Breast epithelium (tissue), 4 donors: ENCODE measurements around the gene KRT222. TPM values are rescaled to one million over a fixed set of nuclear protein-coding genes. Genes with fewer than 3 reads are reported as not detected.

ENCODE experiments used
- DNase-seq, 2 donors: peaks; one replicate each; pipeline ENCODE4 v3.0.0-alpha.2; 2019; ENCODE audit warnings: low spot score in 2 of 2
- H3K27ac ChIP-seq, 2 donors: fragments of 200-600 bp; sonication (generic) in 1 of 2; one replicate each; pipeline ENCODE4 v1.5.1; 2016 to 2019; ENCODE audit warnings: mild to moderate bottlenecking in 1 of 2
- H3K27me3 ChIP-seq, 2 donors: fragments of 200-600 bp; sonication (generic) in 1 of 2; one replicate each; pipeline versions ENCODE4 v1.5.1 to v1.6.0; 2017 to 2019; ENCODE audit warnings: control low read depth in 1 of 2, mild to moderate bottlenecking in 1 of 2
- H3K36me3 ChIP-seq: fragments of 200-600 bp; one replicate; pipeline ENCODE4 v1.5.1; 2019
- H3K4me1 ChIP-seq, 2 donors: fragments of 200-600 bp; sonication (generic); one replicate each; pipeline ENCODE4 v1.5.1; 2016 to 2019; ENCODE audit warnings: control low read depth in 1 of 2
- H3K4me3 ChIP-seq, 3 donors: fragments of 200-600 bp; sonication (generic); 1 replicate in 2 of 3; 2 replicates in 1 of 3; pipeline ENCODE4 v1.5.1; 2016 to 2019; ENCODE audit warnings: mild to moderate bottlenecking in 3 of 3, moderate library complexity in 2 of 3
- H3K9me3 ChIP-seq, 2 donors: fragments of 200-600 bp; sonication (generic) in 1 of 2; one replicate each; pipeline ENCODE4 v1.5.1; 2016 to 2019; ENCODE audit warnings: control low read depth in 1 of 2
- POLR2A ChIP-seq: fragments of 450-650 bp; IDR thresholded peaks from one replicate; pipeline ENCODE4 v1.6.1; 2016; ENCODE audit warnings: antibody characterized with exemption, mild to moderate bottlenecking, moderate library complexity
- POLR2AphosphoS5 ChIP-seq, 3 donors: sonication (generic); formaldehyde crosslinking; IDR thresholded peaks; one replicate each; pipeline ENCODE4 v1.6.1; 2017; ENCODE audit warnings: antibody characterized with exemption in 3 of 3
- intact Hi-C: fragments of 100-400 bp; cut with DNase I; formaldehyde crosslinking; loops from one replicate; pipeline ENCODE4 v1.15.1; 2023; ENCODE audit warnings: low total_unique reads
- total RNA-seq, 3 donors: library from RNA; depleted of rRNA; stranded (reverse); fragments of >200 nt; gene quantifications; one replicate each; pipeline ENCODE4 v1.1.0, GENCODE V29; 2016
- TF ChIP-seq, protein P1 (sequence below), 3 donors: fragments of 450-650 bp; IDR thresholded peaks; one replicate each; pipeline ENCODE4 v1.5.1; 2016 to 2017; ENCODE audit warnings: antibody characterized with exemption in 3 of 3, mild to moderate bottlenecking in 3 of 3, moderate library complexity in 3 of 3

Gene KRT222
- total RNA-seq, 3 donors from 2014 or later, result 0.80 to 1.3 (median 1.0) TPM

DNA sequence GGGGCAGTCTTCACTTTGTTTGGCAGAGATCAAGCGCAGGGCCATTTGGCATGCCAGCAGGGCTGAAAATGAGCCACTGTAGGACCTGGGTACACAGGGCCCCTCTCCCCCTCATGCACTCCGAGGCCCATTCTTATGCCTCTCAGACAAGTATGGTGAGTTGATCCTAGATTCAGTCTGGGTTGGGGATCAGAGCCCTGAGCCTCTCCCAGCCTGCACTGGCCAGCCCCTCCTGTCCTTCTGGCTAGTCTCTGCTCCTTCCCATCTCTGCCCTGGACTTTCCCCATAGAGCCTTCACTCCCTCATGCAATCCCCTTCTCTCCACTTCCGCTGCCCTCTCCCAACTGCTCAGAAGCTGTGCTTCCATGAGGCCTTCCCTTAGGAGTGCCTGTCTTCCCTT is 48.4 kb downstream of the KRT222 start:
- Histone ChIP-seq H3K4me1 (no peaks in the 10 kb centered on the region), H3K27me3 (no peaks in the 10 kb centered on the region), H3K27ac (no peak overlapping the region), H3K4me3 (no peak overlapping the region), H3K36me3 (no peaks in the 10 kb centered on the region), H3K9me3 (no peaks in the 10 kb centered on the region)
- intact Hi-C loops, result no loop called here
- DNase-seq, result no peak
- no peak for TF ChIP-seq POLR2AphosphoS5 (IDR thresholded peaks at IDR 0.05)
- TF ChIP-seq, protein P1, sequence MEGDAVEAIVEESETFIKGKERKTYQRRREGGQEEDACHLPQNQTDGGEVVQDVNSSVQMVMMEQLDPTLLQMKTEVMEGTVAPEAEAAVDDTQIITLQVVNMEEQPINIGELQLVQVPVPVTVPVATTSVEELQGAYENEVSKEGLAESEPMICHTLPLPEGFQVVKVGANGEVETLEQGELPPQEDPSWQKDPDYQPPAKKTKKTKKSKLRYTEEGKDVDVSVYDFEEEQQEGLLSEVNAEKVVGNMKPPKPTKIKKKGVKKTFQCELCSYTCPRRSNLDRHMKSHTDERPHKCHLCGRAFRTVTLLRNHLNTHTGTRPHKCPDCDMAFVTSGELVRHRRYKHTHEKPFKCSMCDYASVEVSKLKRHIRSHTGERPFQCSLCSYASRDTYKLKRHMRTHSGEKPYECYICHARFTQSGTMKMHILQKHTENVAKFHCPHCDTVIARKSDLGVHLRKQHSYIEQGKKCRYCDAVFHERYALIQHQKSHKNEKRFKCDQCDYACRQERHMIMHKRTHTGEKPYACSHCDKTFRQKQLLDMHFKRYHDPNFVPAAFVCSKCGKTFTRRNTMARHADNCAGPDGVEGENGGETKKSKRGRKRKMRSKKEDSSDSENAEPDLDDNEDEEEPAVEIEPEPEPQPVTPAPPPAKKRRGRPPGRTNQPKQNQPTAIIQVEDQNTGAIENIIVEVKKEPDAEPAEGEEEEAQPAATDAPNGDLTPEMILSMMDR (IDR thresholded peaks at IDR 0.05), result no peak
- no peak for TF ChIP-seq POLR2A

GRCh38 chr17:40615841-40616476 is 49.0 kb downstream of the KRT222 start:
- Histone ChIP-seq H3K27me3 (no peaks in the 10 kb centered on the region), H3K36me3 (no peaks in the 10 kb centered on the region), H3K4me3 (no peak overlapping the region), H3K9me3 (no peaks in the 10 kb centered on the region), H3K4me1 (no peaks in the 10 kb centered on the region), H3K27ac (no peak overlapping the region)
- intact Hi-C loops, result no loop called here
- no peak for DNase-seq
- TF ChIP-seq POLR2A (no peak), POLR2AphosphoS5 (IDR thresholded peaks at IDR 0.05) (no peak)
- TF ChIP-seq, protein P1 (IDR thresholded peaks at IDR 0.05), result no peak

DNA sequence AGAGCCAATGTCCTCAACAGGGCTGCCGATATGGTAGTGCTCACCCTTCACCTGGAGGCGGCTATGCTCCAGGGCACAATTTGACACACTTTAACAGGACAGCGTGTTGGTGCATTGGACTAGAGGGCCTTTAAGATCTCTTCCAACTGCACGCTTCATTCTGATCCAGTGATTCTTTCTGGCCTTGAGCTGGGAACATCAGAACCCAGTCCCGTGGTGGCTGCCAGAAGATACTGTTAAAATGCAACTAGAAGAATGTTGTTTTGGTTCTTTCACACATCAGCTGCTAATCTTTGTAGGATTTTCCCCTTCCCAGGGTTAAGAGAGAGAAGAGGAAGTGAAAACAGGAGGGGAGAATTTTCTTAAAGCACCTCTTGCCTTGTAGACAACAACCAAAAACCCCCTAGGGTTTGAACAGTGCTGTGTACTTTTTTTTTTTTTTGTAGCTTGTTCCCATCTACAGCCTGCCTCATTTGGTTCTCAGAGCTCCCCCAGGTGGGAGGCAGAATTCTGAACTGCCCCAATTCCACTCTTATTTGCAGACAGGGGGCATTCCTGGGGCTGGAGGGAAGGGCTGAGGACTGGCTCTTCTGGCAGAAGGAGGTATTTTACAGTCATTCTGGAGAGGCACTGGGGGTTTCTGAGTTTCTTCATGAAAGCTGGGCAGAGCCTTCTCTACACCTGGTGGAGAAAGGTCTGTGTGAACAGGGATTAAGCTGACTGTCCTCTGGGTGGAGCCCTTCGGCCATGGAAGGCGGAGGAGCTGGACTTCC is 49.7 kb downstream of the KRT222 start:
- H3K4me3 ChIP-seq, result no peak overlapping the region
- intact Hi-C loops, result no loop called here
- H3K27me3 ChIP-seq, result no peaks in the 10 kb centered on the region
- DNase-seq, result peak in 1 of 2 donors; percentile 69
- no peak for TF ChIP-seq POLR2AphosphoS5 (IDR thresholded peaks at IDR 0.05)
- TF ChIP-seq, protein P1 (IDR thresholded peaks at IDR 0.05), result peak in 2 of 3 donors; percentile 32 to 50
- H3K9me3 ChIP-seq, result no peaks in the 10 kb centered on the region
- no peaks in the 10 kb centered on the region for H3K36me3 ChIP-seq
- H3K4me1 ChIP-seq, result no peaks in the 10 kb centered on the region
- no peak overlapping the region for H3K27ac ChIP-seq

GRCh38 chr17:40614431-40615067 is 50.4 kb downstream of the KRT222 start:
- no peak overlapping the region for H3K4me3 ChIP-seq
- no peak overlapping the region for H3K27ac ChIP-seq
- H3K36me3 ChIP-seq, result no peaks in the 10 kb centered on the region
- no peaks in the 10 kb centered on the region for H3K4me1 ChIP-seq
- TF ChIP-seq POLR2AphosphoS5 (IDR thresholded peaks at IDR 0.05) (no peak), POLR2A (no peak)
- TF ChIP-seq, protein P1 (IDR thresholded peaks at IDR 0.05), result no peak
- H3K27me3 ChIP-seq, result no peaks in the 10 kb centered on the region
- no peak for DNase-seq
- intact Hi-C loops, result no loop called here
- H3K9me3 ChIP-seq, result no peaks in the 10 kb centered on the region
